COLO668 (cell line): ENCODE results near the gene PRAMEF1.
A peak's percentile ranks its signal among the peaks of the same experiment; 100 is the strongest.
"Not testable (repeated sequence)": the region's sequence is repeated elsewhere in the genome, so short reads cannot be mapped to it uniquely, and the experiment has no call there.

ENCODE experiments used
- DNase-seq: peaks from one replicate; lab custom pipeline; 2025; ENCODE audit not compliant: unreplicated experiment; lab: John Stamatoyannopoulos, UW

Gene PRAMEF1

GRCh38 chr1:12775443-12775842 lies 15.8 kb upstream of the PRAMEF1 start:
- DNase-seq: no peak

GRCh38 chr1:12776801-12777557 lies 14.2 kb upstream of the PRAMEF1 start:
- DNase-seq: no peak

- no peak for DNase-seq
Measured at GRCh38 chr1:12778061-12778460, 13.1 kb upstream of the PRAMEF1 start.

- no peak for DNase-seq
Measured at GRCh38 chr1:12778907-12779306, 12.3 kb upstream of the PRAMEF1 start.

- DNase-seq: peak; percentile 32
Measured at GRCh38 chr1:12781488-12781887, 9.7 kb upstream of the PRAMEF1 start.

GRCh38 chr1:12783783-12784182 lies 7.4 kb upstream of the PRAMEF1 start:
- peak; percentile 27 for DNase-seq

GRCh38 chr1:12784729-12785128 lies 6.5 kb upstream of the PRAMEF1 start:
- DNase-seq: not testable (repeated sequence)

- no peak for DNase-seq
Measured at GRCh38 chr1:12798911-12799310, 7.7 kb downstream of the PRAMEF1 start.

- DNase-seq: no peak
Measured at GRCh38 chr1:12799730-12800129, 8.5 kb downstream of the PRAMEF1 start.

GRCh38 chr1:12809933-12810332 lies 18.7 kb downstream of the PRAMEF1 start:
- no peak for DNase-seq

GRCh38 chr1:12810691-12811408 lies 19.7 kb downstream of the PRAMEF1 start:
- no peak for DNase-seq

GRCh38 chr1:12811409-12811784 lies 20.2 kb downstream of the PRAMEF1 start:
- DNase-seq: no peak

- DNase-seq: not testable (repeated sequence)
Measured at GRCh38 chr1:12819061-12819460, 27.9 kb downstream of the PRAMEF1 start.

GRCh38 chr1:12831310-12831709 lies 40.1 kb downstream of the PRAMEF1 start, which contains the start of gene PRAMEF11:
Gene PRAMEF11, minus strand, starts transcription at chr1:12831410. Its CDS starts 2,621 bp downstream, at chr1:12828789.
- not testable (repeated sequence) for DNase-seq

- not testable (repeated sequence) for DNase-seq
Measured at GRCh38 chr1:12833251-12833650, 42.1 kb downstream of the PRAMEF1 start.
